Small intestine (tissue), 7 donors: ENCODE results near the gene DNAL1. TPM values are rescaled to one million over a fixed set of nuclear protein-coding genes. Genes with fewer than 3 reads are reported as not detected.

Experiments used
- DNase-seq, 2 donors: peaks; one replicate each; pipeline versions ENCODE4 v3.0.0 to v3.0.0-alpha.2; 2013
- FAIRE-seq: peaks from 2 replicates; lab custom pipeline; 2012; peaks lifted over from hg19 to GRCh38; lab: Jason Lieb, UNC
- H3K27ac ChIP-seq, 3 donors: one replicate each; pipeline ENCODE4 v1.5.1; 2013; ENCODE audit warnings: low read length in 2 of 3, mild to moderate bottlenecking in 2 of 3, control low read depth in 1 of 3, inconsistent platforms in 1 of 3, low read depth in 1 of 3, moderate library complexity in 1 of 3
- H3K27me3 ChIP-seq, 3 donors: one replicate each; pipeline ENCODE4 v1.6.1; 2013; ENCODE audit warnings: low read length in 3 of 3, inconsistent platforms in 1 of 3; ENCODE audit not compliant: control insufficient read depth in 3 of 3, insufficient read depth in 3 of 3
- H3K36me3 ChIP-seq, 3 donors: one replicate each; pipeline ENCODE4 v1.6.1; 2013; ENCODE audit warnings: low read length in 3 of 3, inconsistent platforms in 1 of 3, low read depth in 1 of 3, mild to moderate bottlenecking in 1 of 3, moderate library complexity in 1 of 3; ENCODE audit not compliant: control insufficient read depth in 3 of 3, insufficient read depth in 2 of 3
- H3K4me1 ChIP-seq, 3 donors: one replicate each; pipeline ENCODE4 v1.6.1; 2013; ENCODE audit warnings: low read length in 2 of 3, inconsistent platforms in 1 of 3, low read depth in 1 of 3, mild to moderate bottlenecking in 1 of 3, moderate library complexity in 1 of 3; ENCODE audit not compliant: control insufficient read depth in 3 of 3, insufficient read depth in 2 of 3
- H3K4me3 ChIP-seq, 3 donors: one replicate each; pipeline ENCODE4 v1.5.1; 2013; ENCODE audit warnings: low read length in 3 of 3, control low read depth in 1 of 3, inconsistent platforms in 1 of 3, low read depth in 1 of 3, mild to moderate bottlenecking in 1 of 3, moderate library complexity in 1 of 3
- H3K9me3 ChIP-seq, 2 donors: one replicate each; pipeline ENCODE4 v1.6.1; 2013; ENCODE audit warnings: low read depth in 1 of 2, low read length in 1 of 2; ENCODE audit not compliant: control insufficient read depth in 2 of 2, insufficient read depth in 1 of 2
- WGBS, 3 donors: extraction: QIAGEN DNeasy Blood & Tissue Kit; methylation state at CpG; one replicate each; pipeline ENCODE4 v1.1.7; 2013; 5-methylcytosine and 5-hydroxymethylcytosine counted together
- polyA plus RNA-seq, 4 donors: library from polyadenylated mRNA; stranded (reverse) in 3 of 4; unstranded in 1 of 4; fragments of 200-250 nt in 3 of 4; fragments of 120-200 nt in 1 of 4; gene quantifications; one replicate each; pipeline versions ENCODE4 v1.2.1 to v1.2.3, GENCODE V29; 2013
- donor health status: healthy with polysubstance abuse.
- donor health status: control.
- donor health status: control.
- donor health status: Bipolar disorder and iron deficiency.
- donor health status: healthy.

Gene DNAL1
- polyA plus RNA-seq, 4 donors, result 0.54 to 5.4 (median 3.0) TPM

DNA sequence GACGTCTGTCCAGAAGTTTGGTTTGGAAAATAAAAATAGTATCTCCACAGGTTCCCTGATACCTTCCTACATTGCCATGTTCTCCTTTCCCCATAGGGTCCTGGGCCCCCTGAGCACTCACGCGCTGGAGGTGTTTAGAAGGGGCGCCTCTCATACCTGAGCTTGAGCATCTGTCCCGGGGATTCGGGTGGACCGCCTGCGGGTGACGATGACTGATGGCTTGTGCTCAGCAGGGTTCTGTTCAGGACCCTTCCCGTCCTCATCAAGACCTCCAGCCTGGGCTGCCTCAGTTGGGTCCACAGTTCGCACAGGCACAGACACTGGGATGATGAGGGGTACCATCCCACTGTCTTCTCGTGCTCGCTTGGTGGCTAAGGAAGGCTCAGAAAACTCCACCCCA lies 92.1 kb downstream of the DNAL1 start:
- no peak overlapping the region for H3K4me3 ChIP-seq
- FAIRE-seq, result no peak
- no peaks in the 10 kb centered on the region for H3K9me3 ChIP-seq
- no peaks in the 10 kb centered on the region for H3K27me3 ChIP-seq
- peaks cover 6 to 34% (median 8%) of the 10 kb centered on the region in 3 donors for H3K4me1 ChIP-seq
- WGBS, 3 donors, result 88 to 95% (median 93%) methylated on average over 13 of the region's 13 CpGs
- H3K27ac ChIP-seq, result no peak overlapping the region
- DNase-seq, result no peak
- H3K36me3 ChIP-seq, result peaks cover 21 to 70% (median 23%) of the 10 kb centered on the region in 3 donors

DNA sequence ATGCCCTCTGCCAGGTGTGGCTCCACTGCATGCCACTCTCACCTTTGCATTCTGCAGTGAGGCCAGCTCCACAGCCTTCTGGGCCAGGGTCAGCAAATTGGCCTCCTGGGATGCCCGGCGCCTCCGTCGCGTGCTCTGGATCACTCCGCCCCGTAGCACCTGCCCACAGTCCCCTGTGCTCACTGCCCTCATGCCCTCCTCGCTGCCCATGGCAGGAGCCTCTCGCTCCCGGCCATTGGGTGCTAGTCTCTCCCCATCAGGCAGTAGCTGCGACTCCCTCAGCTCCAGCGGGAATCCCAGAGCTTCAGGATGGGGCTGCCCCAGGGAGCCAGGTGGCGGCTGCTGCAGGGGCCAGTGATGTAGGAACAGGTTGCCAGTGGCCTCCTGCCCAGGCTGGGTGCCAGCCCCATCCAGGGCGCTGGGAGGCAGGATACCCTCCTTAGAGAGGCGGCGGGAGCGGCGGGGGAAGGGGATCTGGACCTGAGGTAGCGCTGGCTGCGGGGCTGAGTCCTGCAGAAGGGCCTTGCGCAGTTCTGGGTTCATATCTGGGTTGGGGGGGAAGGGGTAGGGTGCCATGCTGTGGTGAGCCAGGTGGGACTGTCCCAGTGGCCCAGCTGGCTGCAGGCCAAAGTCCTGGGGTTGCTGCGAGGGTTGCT lies 93.9 kb downstream of the DNAL1 start:
- H3K4me3 ChIP-seq, result no peak overlapping the region
- WGBS, 3 donors, result 95 to 96% (median 95%) methylated on average over 22 of the region's 22 CpGs
- peaks cover 19 to 67% (median 19%) of the 10 kb centered on the region in 3 donors for H3K36me3 ChIP-seq
- H3K9me3 ChIP-seq, result no peaks in the 10 kb centered on the region
- H3K4me1 ChIP-seq, result peaks cover 14 to 52% (median 26%) of the 10 kb centered on the region in 3 donors
- H3K27ac ChIP-seq, result no peak overlapping the region
- DNase-seq (no peak), FAIRE-seq (no peak)
- H3K27me3 ChIP-seq, result no peaks in the 10 kb centered on the region

DNA sequence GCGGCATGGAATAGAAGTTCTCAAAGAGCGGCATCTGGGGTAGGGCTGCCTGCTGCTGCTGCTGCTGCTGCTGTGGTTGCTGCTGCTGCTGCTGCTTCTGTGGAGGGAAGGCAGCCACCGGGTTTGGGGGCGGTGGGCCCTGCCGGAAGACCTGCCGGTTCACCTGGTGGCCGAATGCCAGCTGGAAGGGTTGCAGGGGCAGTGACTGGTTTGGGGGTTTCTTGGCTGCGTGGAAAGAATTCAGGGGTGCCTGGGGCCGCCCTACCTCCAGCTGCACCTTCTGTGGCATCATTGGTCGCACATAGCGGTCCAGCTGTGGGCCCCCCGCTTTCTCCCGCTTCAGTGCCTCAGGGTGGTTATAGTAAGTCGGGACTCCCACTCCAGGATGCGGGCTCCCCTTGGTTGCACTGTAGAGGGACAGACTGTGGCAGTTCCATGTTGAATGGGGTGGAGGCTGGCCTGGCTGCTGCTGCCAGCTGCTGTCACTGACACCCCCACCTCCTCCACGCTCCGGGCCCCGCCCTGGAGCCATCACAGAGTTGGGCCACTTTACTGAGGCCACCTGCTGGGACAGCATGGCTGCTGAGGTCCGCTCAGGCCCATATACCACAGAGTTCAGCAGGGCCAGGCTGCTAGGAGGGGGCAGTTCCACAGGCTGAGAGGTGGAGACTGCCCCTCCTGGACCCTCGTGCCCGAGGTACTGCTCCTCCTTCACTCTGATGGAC lies 94.5 kb downstream of the DNAL1 start:
- H3K4me1 ChIP-seq, result peaks cover 19 to 59% (median 33%) of the 10 kb centered on the region in 3 donors
- peak overlapping the region; percentile 85 to 100 (median 97) for H3K27ac ChIP-seq
- no peak for FAIRE-seq

DNA sequence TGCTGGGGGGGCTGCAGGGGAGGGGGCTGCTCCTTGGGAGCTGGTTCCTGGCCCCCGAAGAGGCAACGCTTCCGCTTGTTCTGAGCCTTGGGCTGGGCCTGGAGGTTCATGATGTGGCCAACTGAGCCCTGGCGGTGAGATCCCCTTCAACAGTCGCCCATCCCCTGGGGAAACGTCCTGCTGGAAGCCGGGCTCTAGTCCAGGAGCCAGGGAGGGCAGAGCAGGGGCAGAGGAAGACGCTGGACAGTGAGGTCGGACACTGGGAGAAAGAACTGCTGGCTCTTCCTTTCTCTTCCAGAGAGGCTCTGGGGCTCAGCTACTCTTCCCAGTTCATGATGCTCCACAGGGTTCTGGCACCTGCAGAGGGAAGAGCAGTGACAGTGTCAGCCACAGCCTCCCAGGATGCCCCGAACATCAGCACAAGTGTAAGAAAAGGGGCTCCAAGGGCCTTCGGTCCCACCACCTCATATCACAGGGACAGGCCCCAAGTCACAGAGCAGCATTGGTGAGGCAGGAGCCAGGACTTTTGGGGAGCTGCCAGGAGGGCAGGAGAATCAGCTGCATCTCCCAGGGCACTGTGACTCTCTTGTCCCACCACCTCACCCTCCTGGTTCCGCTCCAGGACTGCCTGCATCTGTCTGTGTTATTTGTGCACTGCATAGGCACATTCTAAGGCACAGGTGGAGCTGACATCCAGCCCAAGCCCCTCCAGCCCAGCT lies 95.3 kb downstream of the DNAL1 start:
- DNase-seq, result no peak
- 78 to 86% (median 84%) methylated on average over 12 of the region's 12 CpGs for WGBS, 3 donors
- peaks cover 13 to 67% (median 19%) of the 10 kb centered on the region in 3 donors for H3K36me3 ChIP-seq
- H3K9me3 ChIP-seq, result no peaks in the 10 kb centered on the region
- H3K4me3 ChIP-seq, result no peak overlapping the region
- peaks cover 21 to 66% (median 34%) of the 10 kb centered on the region in 3 donors for H3K4me1 ChIP-seq
- FAIRE-seq, result no peak
- H3K27me3 ChIP-seq, result no peaks in the 10 kb centered on the region
- peak overlapping the region; percentile 85 to 100 (median 97) for H3K27ac ChIP-seq

More for the DNA sequence above, 94.5 kb downstream of the DNAL1 start:
- WGBS, 3 donors, result 85 to 88% (median 85%) methylated on average over 20 to 21 of the region's 21 CpGs
- Histone ChIP-seq H3K9me3 (no peaks in the 10 kb centered on the region), H3K27me3 (no peaks in the 10 kb centered on the region), H3K4me3 (no peak overlapping the region), H3K36me3 (peaks cover 17 to 68% (median 19%) of the 10 kb centered on the region in 3 donors)
- no peak for DNase-seq

DNA sequence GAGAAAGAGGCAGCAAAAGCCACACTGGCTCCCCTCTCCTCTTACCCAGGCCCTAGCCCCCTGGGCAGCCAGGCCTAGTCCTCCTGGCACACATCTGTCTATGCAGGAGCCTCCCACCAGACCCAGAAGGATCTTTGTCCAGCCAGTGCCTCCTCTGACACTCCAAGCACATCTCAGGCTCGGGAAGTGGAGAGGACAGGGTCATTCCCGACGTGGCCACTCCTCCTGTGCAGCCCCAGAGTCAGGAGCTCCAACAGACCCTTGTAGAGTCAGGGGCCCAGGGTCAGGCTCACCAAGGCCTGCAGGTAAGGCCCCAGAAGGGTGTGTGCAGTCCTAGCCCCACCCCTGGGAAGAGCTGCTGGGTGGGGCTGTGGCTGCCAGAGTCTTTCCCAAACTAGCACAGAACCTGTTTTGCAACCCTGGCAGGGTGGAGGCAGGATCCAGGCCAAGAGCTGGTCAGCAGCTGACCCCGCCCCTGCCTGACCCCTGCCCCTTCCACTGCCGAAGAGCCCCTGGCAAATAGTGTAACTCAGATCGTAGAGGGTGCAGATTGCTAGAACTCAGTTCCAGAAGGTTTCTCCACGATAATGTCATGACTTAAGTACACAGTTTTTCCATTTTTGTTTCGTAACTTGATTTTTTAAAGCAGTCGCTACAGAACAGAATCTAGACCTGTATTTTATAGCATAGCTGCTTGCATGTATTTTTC lies 96.0 kb downstream of the DNAL1 start:
- peak overlapping the region; percentile 85 to 100 (median 97) for H3K27ac ChIP-seq
- H3K36me3 ChIP-seq, result peaks cover 13 to 69% (median 19%) of the 10 kb centered on the region in 3 donors
- H3K4me3 ChIP-seq, result peak overlapping the region in 1 of 3 donors; percentile 2
- FAIRE-seq, result no peak
- H3K9me3 ChIP-seq, result no peaks in the 10 kb centered on the region
- DNase-seq, result peak; percentile 85 to 93
- H3K27me3 ChIP-seq, result no peaks in the 10 kb centered on the region
- peaks cover 26 to 73% (median 41%) of the 10 kb centered on the region in 3 donors for H3K4me1 ChIP-seq
- WGBS, 3 donors, result 14 to 27% (median 15%) methylated on average over 9 of the region's 9 CpGs

DNA sequence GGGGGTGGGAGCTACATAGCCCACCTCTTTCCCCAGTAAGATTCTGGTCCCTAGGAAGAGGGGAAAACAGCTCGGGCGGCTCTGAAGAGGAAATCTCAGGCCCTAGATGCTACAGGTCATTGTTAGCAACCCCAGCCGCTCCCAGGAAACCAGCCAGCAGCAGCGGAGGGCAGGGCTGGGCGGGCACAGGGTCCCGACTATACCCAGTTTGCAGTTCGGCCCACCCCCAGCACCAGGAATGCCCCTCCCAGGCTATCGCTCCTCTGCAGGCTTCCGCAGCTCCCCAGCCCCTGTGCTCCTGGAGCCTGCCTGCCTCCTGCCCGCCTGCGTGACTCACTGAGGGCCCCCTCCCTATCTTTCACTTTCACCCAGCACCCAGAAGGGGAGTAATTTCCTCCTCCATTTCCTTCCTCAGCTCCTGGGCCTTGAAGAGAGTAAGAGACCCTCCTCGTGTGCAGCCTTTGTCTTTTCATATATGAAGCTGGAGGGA lies 96.6 kb downstream of the DNAL1 start:
- peak; percentile 89 to 92 for DNase-seq
- WGBS, 3 donors, result 0 to 3% (median 1%) methylated on average over 12 of the region's 12 CpGs

DNA sequence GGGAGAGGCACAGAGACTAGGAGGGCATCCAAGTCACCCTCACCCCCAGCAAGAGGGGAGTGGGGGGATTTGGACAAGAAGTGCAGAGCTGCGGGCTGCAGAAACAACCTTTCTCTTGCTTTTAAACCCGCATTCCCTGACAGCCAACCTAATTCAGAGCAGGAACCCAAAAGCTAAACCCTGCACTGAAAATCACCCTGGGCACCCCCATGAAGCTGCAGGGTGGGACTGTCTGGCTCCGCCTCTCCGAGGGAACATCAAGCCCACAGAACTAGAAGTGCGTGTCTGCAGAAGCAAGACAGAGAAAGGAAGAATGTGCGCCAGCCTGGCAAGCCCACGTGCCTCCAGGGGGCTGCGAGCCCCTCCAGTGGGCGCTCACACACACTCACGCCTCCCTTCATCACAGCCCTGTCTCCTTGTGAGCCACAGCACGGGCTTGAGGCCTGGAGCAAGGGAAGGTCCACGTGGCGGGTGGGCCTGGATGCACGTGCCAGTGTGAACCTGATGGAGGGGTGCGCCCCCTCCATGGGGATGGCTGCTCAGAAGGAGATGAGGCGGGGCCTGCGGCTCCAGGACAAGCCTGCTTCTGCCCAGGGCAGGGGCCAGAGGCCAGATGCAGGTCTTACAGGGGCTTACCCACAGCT lies 97.2 kb downstream of the DNAL1 start:
- FAIRE-seq, result no peak
- H3K4me3 ChIP-seq, result peak overlapping the region in 1 of 3 donors; percentile 2
- WGBS, 3 donors, result 41 to 58% (median 49%) methylated on average over 16 to 17 of the region's 17 CpGs

More for the DNA sequence above, 96.6 kb downstream of the DNAL1 start:
- H3K27me3 ChIP-seq, result no peaks in the 10 kb centered on the region
- peak overlapping the region in 2 of 3 donors; percentile 1 to 2 for H3K4me3 ChIP-seq
- no peak for FAIRE-seq
- peaks cover 13 to 73% (median 19%) of the 10 kb centered on the region in 3 donors for H3K36me3 ChIP-seq
- peak overlapping the region; percentile 85 to 100 (median 97) for H3K27ac ChIP-seq
- H3K9me3 ChIP-seq, result no peaks in the 10 kb centered on the region
- H3K4me1 ChIP-seq, result peaks cover 33 to 80% (median 48%) of the 10 kb centered on the region in 3 donors

More for the DNA sequence above, 97.2 kb downstream of the DNAL1 start:
- Histone ChIP-seq H3K27me3 (no peaks in the 10 kb centered on the region), H3K27ac (peak overlapping the region; percentile 85 to 100 (median 97)), H3K36me3 (peaks cover 13 to 73% (median 17%) of the 10 kb centered on the region in 3 donors), H3K9me3 (no peaks in the 10 kb centered on the region), H3K4me1 (peaks cover 35 to 85% (median 53%) of the 10 kb centered on the region in 3 donors)
- DNase-seq, result no peak
